HCT116 (cell line): Measurements from ENCODE around the gene SPG21. TPM values are rescaled to one million over a fixed set of nuclear protein-coding genes. Genes with fewer than 3 reads are reported as not detected.

Experiments used
- ATAC-seq: fragments of 200-7000 bp; cut with Tn5 transposase; 2 replicates; pipeline ENCODE4 v1.9.1; 2020; ENCODE audit warnings: mild to moderate bottlenecking, moderate library complexity
- BruUV-seq: library from RNA; stranded (reverse); fragments of 400-500 nt; replicated peaks from 2 replicates; lab custom pipeline; 2021; lab: Mats Ljungman, UMichigan
- CTCF ChIA-PET: fragments of 300-600 bp; sonication (Branson Sonifier 250); formaldehyde crosslinking; loops from one replicate; lab custom pipeline; 2021; ENCODE audit warnings: antibody characterized with exemption; lab: Charles Lee
- POLR2A ChIA-PET: fragments of 300-600, 350-600 bp; sonication (Branson Sonifier 250); formaldehyde crosslinking; loops from one replicate; lab custom pipeline; 2021; ENCODE audit warnings: antibody characterized with exemption; lab: Charles Lee
- RAD21 ChIA-PET, 2 experiments: fragments of 300-600 bp; sonication (Branson Sonifier 250); formaldehyde crosslinking; loops; one replicate each; lab custom pipeline; 2023; ENCODE audit warnings: low total read pairs in 2 of 2; ENCODE audit not compliant: uncharacterized antibody in 2 of 2, unreplicated experiment in 2 of 2, low non-redundant PET in 1 of 2; lab: Charles Lee
- DNase-seq: peaks from one replicate; pipeline ENCODE4 v3.0.0-alpha.2; 2010; ENCODE audit warnings: low read depth, low spot score
- H2AFZ ChIP-seq: fragments of 200-600 bp; shearing (Covaris generic), sonication (generic); 2 replicates; pipeline ENCODE4 v1.6.1; 2017; ENCODE audit warnings: low read depth, mixed run types, mixed read lengths, antibody characterized with exemption, low read length; ENCODE audit not compliant: poor library complexity, severe bottlenecking
- H3K27ac ChIP-seq: 2 replicates; pipeline ENCODE4 v1.5.1; 2012; ENCODE audit warnings: low read depth, low read length
- H3K27me3 ChIP-seq: fragments of 200-600 bp; sonication (generic); 2 replicates; pipeline ENCODE4 v1.6.1; 2016; ENCODE audit warnings: mixed run types, low read length, mixed read lengths; ENCODE audit not compliant: insufficient read depth
- H3K36me3 ChIP-seq, 2 experiments: fragments of 200-500 bp in 1 of 2; fragments of 200-600 bp in 1 of 2; sonication (Bioruptor generic) in 1 of 2; sonication (generic) in 1 of 2; 2 replicates each; pipeline versions ENCODE4 v1.5.1 to v1.6.1; 2014 to 2016; ENCODE audit warnings: low read length in 2 of 2, inconsistent platforms in 1 of 2, mixed read lengths in 1 of 2, mixed run types in 1 of 2; ENCODE audit not compliant: insufficient read depth in 2 of 2, control insufficient read depth in 1 of 2
- H3K4me1 ChIP-seq, 2 experiments: fragments of 200-600 bp in 1 of 2; sonication (generic) in 1 of 2; 2 replicates each; pipeline versions ENCODE4 v1.5.1 to v1.6.1; 2012 to 2017; ENCODE audit warnings: low read length in 2 of 2, inconsistent platforms in 1 of 2, mild to moderate bottlenecking in 1 of 2, mixed read lengths in 1 of 2, mixed run types in 1 of 2, moderate library complexity in 1 of 2; ENCODE audit not compliant: insufficient read depth in 2 of 2, control insufficient read depth in 1 of 2
- H3K4me2 ChIP-seq: fragments of 200-600 bp; sonication (generic); 2 replicates; pipeline ENCODE4 v1.6.1; 2017; ENCODE audit warnings: mixed run types, low read length, mixed read lengths
- H3K4me3 ChIP-seq, 2 experiments: fragments of 200-600 bp in 1 of 2; sonication (generic) in 1 of 2; replicated peaks in 1 of 2; 2 replicates each; pipeline ENCODE4 v1.5.1; 2011 to 2016; ENCODE audit warnings: low read length in 2 of 2, control low read depth in 1 of 2, low read depth in 1 of 2, mild to moderate bottlenecking in 1 of 2, mixed read lengths in 1 of 2, mixed run types in 1 of 2
- H3K79me2 ChIP-seq: fragments of 200-600 bp; sonication (generic); 2 replicates; pipeline ENCODE4 v1.6.1; 2017; ENCODE audit warnings: mild to moderate bottlenecking, mixed run types, low read length, moderate library complexity, mixed read lengths; ENCODE audit not compliant: insufficient read depth
- H3K9ac ChIP-seq: fragments of 200-600 bp; sonication (generic); 2 replicates; pipeline ENCODE4 v1.6.1; 2016; ENCODE audit warnings: low read length, mixed read lengths
- H3K9me2 ChIP-seq: fragments of 200-600 bp; sonication (generic), shearing (Covaris generic); 2 replicates; pipeline ENCODE4 v1.6.1; 2017; ENCODE audit warnings: mixed run types, mild to moderate bottlenecking, moderate library complexity; ENCODE audit not compliant: insufficient read depth
- H3K9me3 ChIP-seq, 2 experiments: fragments of 200-500 bp in 1 of 2; fragments of 200-600 bp in 1 of 2; sonication (Bioruptor generic) in 1 of 2; sonication (generic) in 1 of 2; 2 replicates each; pipeline ENCODE4 v1.6.1; 2014 to 2017; ENCODE audit warnings: low read length in 2 of 2, mixed read lengths in 2 of 2, inconsistent platforms in 1 of 2, low read depth in 1 of 2, mild to moderate bottlenecking in 1 of 2, mixed run types in 1 of 2, moderate library complexity in 1 of 2; ENCODE audit not compliant: control insufficient read depth in 1 of 2, insufficient read depth in 1 of 2
- H4K20me1 ChIP-seq: fragments of 200-600 bp; sonication (generic), shearing (Covaris generic); 2 replicates; pipeline ENCODE4 v1.6.1; 2017; ENCODE audit warnings: mixed run types, mild to moderate bottlenecking, moderate library complexity; ENCODE audit not compliant: insufficient read depth
- ATF3 ChIP-seq: IDR thresholded peaks from 2 replicates; pipeline ENCODE4 v1.6.1; 2012
- CBX3 ChIP-seq: IDR thresholded peaks from 2 replicates; pipeline ENCODE4 v1.6.1; 2012; ENCODE audit warnings: low read depth
- CEBPB ChIP-seq: IDR thresholded peaks from 2 replicates; pipeline ENCODE4 v1.6.1; 2012; ENCODE audit warnings: low read depth
- CTCF ChIP-seq, 3 experiments: fragments of 200-600 bp in 1 of 3; sonication (generic) in 1 of 3; IDR thresholded peaks in 2 of 3; conservative IDR thresholded peaks in 1 of 3; 2 replicates each; pipeline ENCODE4 v1.5.1; 2012 to 2017; ENCODE audit warnings: low read depth in 2 of 3, low read length in 2 of 3, antibody characterized with exemption in 1 of 3, borderline replicate concordance in 1 of 3, control low read depth in 1 of 3, mild to moderate bottlenecking in 1 of 3, mixed read lengths in 1 of 3, mixed run types in 1 of 3, moderate library complexity in 1 of 3; ENCODE audit not compliant: insufficient read depth in 1 of 3
- EGR1 ChIP-seq: IDR thresholded peaks from 2 replicates; pipeline ENCODE4 v1.6.1; 2012; ENCODE audit warnings: low read depth
- ELF1 ChIP-seq: IDR thresholded peaks from 2 replicates; pipeline ENCODE4 v1.6.1; 2012; ENCODE audit warnings: low read depth, borderline replicate concordance
- EZH2 ChIP-seq: fragments of 200-600 bp; sonication (generic); IDR thresholded peaks from 2 replicates; pipeline ENCODE4 v1.6.1; 2017; ENCODE audit warnings: antibody characterized with exemption, mixed run types
- EZH2phosphoT487 ChIP-seq: fragments of 200-600 bp; IDR thresholded peaks from 2 replicates; pipeline ENCODE4 v1.6.1; 2018; ENCODE audit warnings: antibody characterized with exemption, borderline replicate concordance
- FOSL1 ChIP-seq: IDR thresholded peaks from 2 replicates; pipeline ENCODE4 v1.6.1; 2012; ENCODE audit warnings: low read depth
- JUND ChIP-seq: IDR thresholded peaks from 2 replicates; pipeline ENCODE4 v1.6.1; 2012
- MAX ChIP-seq: IDR thresholded peaks from 2 replicates; pipeline ENCODE4 v1.6.1; 2012
- RAD21 ChIP-seq: IDR thresholded peaks from 2 replicates; pipeline ENCODE4 v1.6.1; 2012; ENCODE audit warnings: low read depth, mild to moderate bottlenecking
- SIN3A ChIP-seq: IDR thresholded peaks from 2 replicates; pipeline ENCODE4 v1.6.1; 2012; ENCODE audit warnings: low read depth
- SP1 ChIP-seq: IDR thresholded peaks from 2 replicates; pipeline ENCODE4 v1.6.1; 2012; ENCODE audit warnings: low read depth
- SRF ChIP-seq: IDR thresholded peaks from 2 replicates; pipeline ENCODE4 v1.6.1; 2012; ENCODE audit warnings: low read depth
- TCF7L2 ChIP-seq: IDR thresholded peaks from 2 replicates; pipeline ENCODE4 v1.7.0; 2011; ENCODE audit warnings: borderline replicate concordance, inconsistent platforms; ENCODE audit not compliant: insufficient read depth, insufficient read length; ENCODE audit errors: extremely low read depth
- YY1 ChIP-seq: IDR thresholded peaks from 2 replicates; pipeline ENCODE4 v1.6.1; 2011; ENCODE audit warnings: low read length, low read depth, moderate library complexity, mild to moderate bottlenecking; ENCODE audit not compliant: insufficient replicate concordance; ENCODE audit errors: extremely low read depth
- ZFX ChIP-seq: fragments of 450-650 bp; IDR thresholded peaks from 2 replicates; pipeline ENCODE4 v1.6.1; 2017
- intact Hi-C: fragments of 100-400 bp; cut with micrococcal nuclease; formaldehyde crosslinking; loops from 2 replicates; pipeline ENCODE4 v1.10.0; 2022
- total RNA-seq: library from RNA; stranded (reverse); gene quantifications from one replicate; pipeline ENCODE4 v1.2.1, GENCODE V29; 2021; ENCODE audit not compliant: unreplicated experiment

The SPG21 gene
- total RNA-seq, 1 experiment from 2014 or later: 72.7 TPM

- no peak overlapping the region for H3K9ac ChIP-seq
- intact Hi-C loops: no loop called here
- CTCF ChIA-PET: no interaction called here
- no peak overlapping the region for H3K4me2 ChIP-seq
- RAD21 ChIA-PET: no interaction called here
- H3K4me1 ChIP-seq: peaks cover 0 to 6% of the 10 kb centered on the region in 2 experiments; a peak in 1 of 4 replicates
- TF ChIP-seq SRF: no peak
- no peak for TF ChIP-seq RAD21
- no peak for TF ChIP-seq MAX
- no peak for TF ChIP-seq CEBPB
- TF ChIP-seq, all 23 proteins: peak for 0
- ATAC-seq: no peak
- H3K79me2 ChIP-seq: no peaks in the 10 kb centered on the region
- H3K36me3 ChIP-seq: 0 out of 4 replicates have a peak, but pooled peaks cover 0 to 2% of the 10 kb centered on the region in 2 experiments
- H3K9me3 ChIP-seq: no peaks in the 10 kb centered on the region
- H3K4me3 ChIP-seq: no peak overlapping the region
- no peaks in the 10 kb centered on the region for H4K20me1 ChIP-seq
- no peaks in the 10 kb centered on the region for H3K27me3 ChIP-seq
- no TSS peak for BruUV-seq
- POLR2A ChIA-PET: no interaction called here
- H3K27ac ChIP-seq: no peak overlapping the region
- H2AFZ ChIP-seq: no peak overlapping the region
- no peaks in the 10 kb centered on the region for H3K9me2 ChIP-seq
- DNase-seq: no peak
Observed at GRCh38 chr15:64931381-64931780, 58.3 kb downstream of the SPG21 start.

DNA sequence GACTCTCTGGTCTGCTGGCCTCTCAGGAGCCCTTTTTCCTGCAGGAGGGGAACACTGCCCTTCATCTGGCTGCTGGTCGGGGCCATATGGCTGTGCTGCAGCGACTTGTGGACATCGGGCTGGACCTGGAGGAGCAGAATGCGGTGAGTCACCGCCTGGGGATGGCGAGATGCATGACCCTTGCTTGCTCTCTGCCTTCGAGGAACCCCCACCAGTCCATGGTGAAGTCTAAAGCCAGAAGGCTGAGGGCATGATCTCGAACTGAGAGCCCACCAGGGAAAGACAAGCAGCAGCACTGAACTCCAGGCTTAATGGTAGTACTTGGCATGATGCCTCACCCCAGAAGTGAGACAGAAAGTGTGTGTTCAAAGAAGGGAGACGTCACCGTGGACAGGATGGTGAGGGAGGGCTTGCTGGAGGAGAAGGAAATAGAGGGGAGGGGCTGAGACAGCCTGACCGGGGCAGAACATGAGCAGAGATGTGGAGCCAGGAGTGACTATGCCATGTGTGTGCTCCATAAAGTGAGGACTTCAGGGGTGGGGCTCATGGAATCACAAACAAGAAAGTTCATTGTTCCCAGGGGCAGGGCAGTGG is 58.8 kb downstream of the SPG21 start:
- no peaks in the 10 kb centered on the region for H3K27me3 ChIP-seq
- no peak overlapping the region for H3K9ac ChIP-seq
- H3K79me2 ChIP-seq: no peaks in the 10 kb centered on the region
- ChIA-PET CTCF (no interaction called here), RAD21 (no interaction called here), POLR2A (no interaction called here)
- 0 out of 4 replicates have a peak, but pooled peaks cover 0 to 2% of the 10 kb centered on the region in 2 experiments for H3K36me3 ChIP-seq
- no peak overlapping the region for H3K4me3 ChIP-seq
- no TSS peak for BruUV-seq
- H4K20me1 ChIP-seq: no peaks in the 10 kb centered on the region
- H3K4me1 ChIP-seq: peaks cover 0 to 6% of the 10 kb centered on the region in 2 experiments; a peak in 1 of 4 replicates
- DNase-seq (no peak), ATAC-seq (no peak)
- H3K27ac ChIP-seq: no peak overlapping the region
- H3K9me2 ChIP-seq: no peaks in the 10 kb centered on the region
- H3K4me2 ChIP-seq: no peak overlapping the region
- no peak overlapping the region for H2AFZ ChIP-seq
- intact Hi-C loops: no loop called here
- no peaks in the 10 kb centered on the region for H3K9me3 ChIP-seq
- no peak for TF ChIP-seq RAD21
- TF ChIP-seq FOSL1: no peak
- TF ChIP-seq EGR1: no peak
- TF ChIP-seq ELF1: no peak
- TF ChIP-seq SP1: no peak
- TF ChIP-seq JUND: no peak
- TF ChIP-seq ATF3: no peak
- no peak for TF ChIP-seq EZH2
- no peak for TF ChIP-seq YY1
- TF ChIP-seq SIN3A: no peak
- TF ChIP-seq ZFX: no peak
- no peak for TF ChIP-seq MAX
- no peak for TF ChIP-seq SRF
- no peak for TF ChIP-seq CBX3
- TF ChIP-seq TCF7L2: no peak
- no peak for TF ChIP-seq CEBPB
- no peak for TF ChIP-seq CTCF (IDR thresholded peaks at IDR 0.05 in 2 of 3, conservative IDR thresholded peaks at IDR 0.05 in 1 of 3; ENCODE audit: borderline replicate concordance in 1 of 3, insufficient read depth in 1 of 3, low read depth in 2 of 3, low read length in 2 of 3)
- TF ChIP-seq EZH2phosphoT487: no peak
